HepG2 (cell line): Measurements from ENCODE around the gene NOTUM. TPM values are rescaled to one million over a fixed set of nuclear protein-coding genes. Genes with fewer than 3 reads are reported as not detected.

Experiments used
- CREB1 ChIP-seq, 2 experiments: fragments of 450-650 bp in 1 of 2; IDR thresholded peaks; 2 replicates each; pipeline ENCODE4 v1.6.1; 2016 to 2017; ENCODE audit warnings: control low read depth in 1 of 2, mild to moderate bottlenecking in 1 of 2, missing compliant biosample characterization in 1 of 2, missing genetic modification characterization in 1 of 2
- FLYWCH1 ChIP-seq: sonication (generic); formaldehyde crosslinking; IDR thresholded peaks from 2 replicates; pipeline ENCODE4 v1.8.1; 2023; ENCODE audit warnings: mild to moderate bottlenecking, missing genetic modification reagents
- ISX ChIP-seq: sonication (generic); formaldehyde crosslinking; conservative IDR thresholded peaks from 2 replicates; pipeline ENCODE4 v1.5.0; 2020; ENCODE audit warnings: missing genetic modification reagents
- NCOR1 ChIP-seq: fragments of 200-600 bp; sonication (generic); IDR thresholded peaks from 2 replicates; pipeline ENCODE4 v1.7.0; 2017; ENCODE audit warnings: antibody characterized with exemption, low read length, borderline replicate concordance
- NFE2L1 ChIP-seq: sonication (generic); formaldehyde crosslinking; IDR thresholded peaks from 2 replicates; pipeline ENCODE4 v1.4.0; 2020; ENCODE audit warnings: missing genetic modification reagents, mild to moderate bottlenecking, borderline replicate concordance
- NFYB ChIP-seq: sonication (generic); formaldehyde crosslinking; IDR thresholded peaks from 2 replicates; pipeline ENCODE4 v1.4.0; 2020; ENCODE audit warnings: missing genetic modification reagents
- THRA ChIP-seq: sonication (generic); formaldehyde crosslinking; IDR thresholded peaks from 2 replicates; pipeline ENCODE4 v1.4.0; 2020; ENCODE audit warnings: missing genetic modification reagents, borderline replicate concordance
- ZBTB21 ChIP-seq: sonication (generic); formaldehyde crosslinking; IDR thresholded peaks from 2 replicates; pipeline ENCODE4 v1.4.0; 2020; ENCODE audit warnings: missing genetic modification reagents
- ZBTB40 ChIP-seq, 2 experiments: fragments of 450-650 bp in 1 of 2; sonication (generic) in 1 of 2; formaldehyde crosslinking in 1 of 2; IDR thresholded peaks; 2 replicates each; pipeline versions ENCODE4 v1.6.1 to v1.8.0; 2016 to 2022; ENCODE audit warnings: antibody characterized with exemption in 1 of 2, mild to moderate bottlenecking in 1 of 2, missing genetic modification reagents in 1 of 2
- ZNF484 ChIP-seq: sonication (generic); formaldehyde crosslinking; IDR thresholded peaks from 2 replicates; pipeline ENCODE4 v1.5.1; 2020; ENCODE audit warnings: mild to moderate bottlenecking, low read depth, missing genetic modification reagents, borderline replicate concordance
- ZNF598 ChIP-seq: sonication (generic); formaldehyde crosslinking; IDR thresholded peaks from 2 replicates; pipeline ENCODE4 v1.5.1; 2020; ENCODE audit warnings: mild to moderate bottlenecking, missing genetic modification reagents, borderline replicate concordance
- ZNF629 ChIP-seq: sonication (generic); formaldehyde crosslinking; conservative IDR thresholded peaks from 2 replicates; pipeline ENCODE4 v1.5.0; 2020; ENCODE audit warnings: missing genetic modification reagents
- ZNF709 ChIP-seq: sonication (generic); formaldehyde crosslinking; IDR thresholded peaks from 2 replicates; pipeline ENCODE4 v1.5.0; 2020; ENCODE audit warnings: mild to moderate bottlenecking, missing genetic modification reagents
- ZNF841 ChIP-seq: sonication (generic); formaldehyde crosslinking; IDR thresholded peaks from 2 replicates; pipeline ENCODE4 v1.8.1; 2023; ENCODE audit warnings: missing genetic modification reagents, borderline replicate concordance
- polyA plus RNA-seq, 8 experiments: library from polyadenylated mRNA; depleted of rRNA in 3 of 8; stranded (reverse) in 7 of 8; unstranded in 1 of 8; fragments of >200 nt; fragmentation: Illumina TruSeq in 4 of 8; extraction: Trizol in 4 of 8; gene quantifications; 2 replicates each; pipeline versions ENCODE4 v1.2.1 to v1.2.3, GENCODE V29; 2011 to 2016; ENCODE audit warnings: low read depth in 4 of 8, missing spikeins in 1 of 8, mixed read lengths in 1 of 8; ENCODE audit not compliant: insufficient read depth in 1 of 8
- total RNA-seq, 5 experiments: library from RNA; depleted of rRNA; stranded (reverse); fragments of >200 nt; fragmentation: Illumina TruSeq; extraction: Trizol; gene quantifications; 2 replicates each; pipeline ENCODE4 v1.2.3, GENCODE V29; 2016; ENCODE audit warnings: low read depth in 1 of 5
- TF ChIP-seq, protein P1 (sequence below): sonication (generic); formaldehyde crosslinking; conservative IDR thresholded peaks from 2 replicates; pipeline ENCODE4 v1.4.0; 2020; ENCODE audit warnings: missing genetic modification reagents

Gene NOTUM
- total and polyA plus RNA-seq, 2 of the 13 experiments (the other 11 are each of a cell fraction or from before 2014, with no cell fraction given), result 150 to 160 TPM

DNA sequence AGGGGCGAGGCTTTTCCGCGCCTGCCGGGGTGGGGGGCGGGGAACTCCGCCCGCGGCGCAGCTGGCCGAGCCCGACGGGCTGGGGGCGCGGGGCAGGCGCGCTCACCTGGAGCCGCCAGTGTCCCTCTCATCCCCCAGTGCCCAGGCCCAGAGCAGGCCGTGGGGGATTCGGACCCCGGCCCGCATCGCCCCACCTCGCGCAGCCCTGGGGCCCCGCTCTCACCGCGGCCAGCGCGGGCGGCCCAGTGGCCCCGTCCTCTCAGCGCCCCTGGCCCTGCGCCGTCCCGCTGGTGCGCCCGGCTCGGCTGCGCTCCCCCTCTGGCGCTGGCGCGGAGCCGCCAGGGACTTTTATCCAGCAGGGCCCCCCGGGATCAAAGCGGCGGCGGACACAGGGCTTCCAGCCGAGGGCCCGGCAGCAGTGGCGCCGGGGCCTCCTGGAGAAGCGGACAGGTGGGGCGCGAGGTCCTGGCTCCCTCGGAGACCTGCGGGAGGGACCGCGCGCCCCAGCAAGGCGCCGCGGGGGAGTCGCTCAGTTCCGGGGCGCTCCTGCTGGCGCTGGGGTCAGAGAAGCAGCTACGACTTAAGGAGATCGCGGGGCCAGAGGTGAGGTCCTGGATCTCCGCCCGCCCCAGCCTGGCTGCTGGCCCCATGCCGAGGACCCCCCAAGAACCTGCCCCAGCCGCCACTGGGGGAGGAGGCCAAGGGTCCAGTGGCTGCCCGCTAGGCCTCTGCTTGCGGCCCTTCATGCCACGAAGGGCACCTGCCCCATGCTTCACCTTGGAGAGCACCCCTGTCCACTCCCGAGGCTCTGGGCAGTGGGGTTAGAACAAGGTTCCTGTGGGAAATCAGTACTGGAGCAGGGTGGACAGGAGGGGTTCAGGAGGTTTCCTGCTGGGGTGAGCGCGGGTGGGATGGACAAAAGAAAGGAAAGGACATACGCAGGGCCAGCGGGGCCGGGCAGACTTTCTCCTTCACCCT, 823 bp upstream of the NOTUM start (continued):
- TF ChIP-seq ZNF629 (CRISPR knock-in tag) (no peak), FLYWCH1 (no peak), CREB1 (IDR thresholded peaks at IDR 0.05) (no peak), CREB1 (CRISPR knock-in tag; IDR thresholded peaks at IDR 0.05) (no peak), THRA (CRISPR knock-in tag) (0 out of 2 replicates have a peak, but pooled peaks have one; percentile 9), ISX (CRISPR knock-in tag) (no peak), ZBTB40 (IDR thresholded peaks at IDR 0.05) (no peak), ZBTB40 (CRISPR knock-in tag; IDR thresholded peaks at IDR 0.05) (no peak), NFYB (CRISPR knock-in tag) (no peak), NFE2L1 (CRISPR knock-in tag) (no peak), ZNF598 (CRISPR knock-in tag) (0 out of 2 replicates have a peak, but pooled peaks have one; percentile 38), ZBTB21 (CRISPR knock-in tag) (no peak), ZNF841 (CRISPR knock-in tag) (no peak), ZNF709 (CRISPR knock-in tag) (no peak), ZNF484 (CRISPR knock-in tag) (no peak), NCOR1 (no peak)
- TF ChIP-seq, protein P1, sequence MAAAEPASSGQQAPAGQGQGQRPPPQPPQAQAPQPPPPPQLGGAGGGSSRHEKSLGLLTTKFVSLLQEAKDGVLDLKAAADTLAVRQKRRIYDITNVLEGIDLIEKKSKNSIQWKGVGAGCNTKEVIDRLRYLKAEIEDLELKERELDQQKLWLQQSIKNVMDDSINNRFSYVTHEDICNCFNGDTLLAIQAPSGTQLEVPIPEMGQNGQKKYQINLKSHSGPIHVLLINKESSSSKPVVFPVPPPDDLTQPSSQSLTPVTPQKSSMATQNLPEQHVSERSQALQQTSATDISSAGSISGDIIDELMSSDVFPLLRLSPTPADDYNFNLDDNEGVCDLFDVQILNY (CRISPR knock-in tag), result no peak
